ENCODE measurements around the gene SELENOM.
A peak's percentile ranks its signal among the peaks of the same experiment; 100 is the strongest.

SELENOM gene

GRCh38 chr22:31148953-31149627 is 41.7 kb upstream of the SELENOM start:
- Histone ChIP-seq H3K4me3 (ENCODE audit: low read depth in 1 of 2, low read length in 2 of 2) (no peak overlapping the region), H3K4me2 (ENCODE audit: insufficient read depth, low read length) (no peak overlapping the region), H3K9ac (ENCODE audit: low read depth, low read length) (no peak overlapping the region), H3K79me2 (ENCODE audit: insufficient read depth, low read length) (no peaks in the 10 kb centered on the region), H3K36me3 (ENCODE audit: insufficient read depth, low read length) (no peaks in the 10 kb centered on the region), H3K9me3 (ENCODE audit: insufficient read depth, low read length, severe bottlenecking) (peaks cover 3% of the 10 kb centered on the region), H2AFZ (ENCODE audit: low read depth, low read length) (no peak overlapping the region), H3K27me3 (ENCODE audit: insufficient read depth, low read length, poor library complexity) (peaks cover 3% of the 10 kb centered on the region), H4K20me1 (ENCODE audit: insufficient read depth, low read length) (no peaks in the 10 kb centered on the region), H3K4me1 (ENCODE audit: insufficient read depth, low read length) (no peaks in the 10 kb centered on the region), H3K27ac (ENCODE audit: low read length) (no peak overlapping the region)
- ATAC-seq (ENCODE audit: insufficient read depth, low read depth) (peak; percentile 83), DNase-seq (peak; percentile 46)
- TF ChIP-seq EZH2 (IDR thresholded peaks at IDR 0.05; ENCODE audit: borderline replicate concordance, low read depth, low read length, severe bottlenecking), result no peak
- TF ChIP-seq, protein P1, sequence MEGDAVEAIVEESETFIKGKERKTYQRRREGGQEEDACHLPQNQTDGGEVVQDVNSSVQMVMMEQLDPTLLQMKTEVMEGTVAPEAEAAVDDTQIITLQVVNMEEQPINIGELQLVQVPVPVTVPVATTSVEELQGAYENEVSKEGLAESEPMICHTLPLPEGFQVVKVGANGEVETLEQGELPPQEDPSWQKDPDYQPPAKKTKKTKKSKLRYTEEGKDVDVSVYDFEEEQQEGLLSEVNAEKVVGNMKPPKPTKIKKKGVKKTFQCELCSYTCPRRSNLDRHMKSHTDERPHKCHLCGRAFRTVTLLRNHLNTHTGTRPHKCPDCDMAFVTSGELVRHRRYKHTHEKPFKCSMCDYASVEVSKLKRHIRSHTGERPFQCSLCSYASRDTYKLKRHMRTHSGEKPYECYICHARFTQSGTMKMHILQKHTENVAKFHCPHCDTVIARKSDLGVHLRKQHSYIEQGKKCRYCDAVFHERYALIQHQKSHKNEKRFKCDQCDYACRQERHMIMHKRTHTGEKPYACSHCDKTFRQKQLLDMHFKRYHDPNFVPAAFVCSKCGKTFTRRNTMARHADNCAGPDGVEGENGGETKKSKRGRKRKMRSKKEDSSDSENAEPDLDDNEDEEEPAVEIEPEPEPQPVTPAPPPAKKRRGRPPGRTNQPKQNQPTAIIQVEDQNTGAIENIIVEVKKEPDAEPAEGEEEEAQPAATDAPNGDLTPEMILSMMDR (IDR thresholded peaks at IDR 0.05; ENCODE audit: borderline replicate concordance, extremely low read depth, low read length, poor library complexity, severe bottlenecking), result peak; percentile 77

DNA sequence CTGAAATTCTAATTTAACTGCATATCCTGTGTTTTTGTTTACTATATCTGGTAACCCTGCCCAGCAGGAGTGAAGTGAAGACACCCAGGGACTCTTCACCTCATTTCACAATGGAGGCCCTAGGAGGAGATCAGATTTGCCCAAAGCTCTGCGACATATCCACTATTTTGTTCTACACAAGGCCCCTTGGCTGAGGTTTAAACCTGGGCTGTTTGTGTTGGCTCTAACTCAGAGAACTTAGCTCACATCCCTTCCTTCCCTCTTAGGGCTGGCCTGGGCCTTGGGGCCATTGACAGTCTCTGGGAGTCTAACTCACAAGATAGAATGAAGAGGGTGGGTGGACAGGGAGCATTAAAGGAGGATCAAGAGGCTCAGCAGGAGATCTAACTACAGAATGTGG is 41.1 kb upstream of the SELENOM start:
- Histone ChIP-seq H3K79me2 (ENCODE audit: insufficient read depth, low read length) (no peaks in the 10 kb centered on the region), H3K9ac (ENCODE audit: low read depth, low read length) (no peak overlapping the region), H3K27ac (ENCODE audit: low read length) (no peak overlapping the region), H4K20me1 (ENCODE audit: insufficient read depth, low read length) (no peaks in the 10 kb centered on the region), H3K4me3 (ENCODE audit: low read depth in 1 of 2, low read length in 2 of 2) (no peak overlapping the region), H3K4me2 (ENCODE audit: insufficient read depth, low read length) (no peak overlapping the region), H3K9me3 (ENCODE audit: insufficient read depth, low read length, severe bottlenecking) (peaks cover 3% of the 10 kb centered on the region), H3K4me1 (ENCODE audit: insufficient read depth, low read length) (no peaks in the 10 kb centered on the region), H3K27me3 (ENCODE audit: insufficient read depth, low read length, poor library complexity) (peaks cover 3% of the 10 kb centered on the region), H2AFZ (ENCODE audit: low read depth, low read length) (no peak overlapping the region), H3K36me3 (ENCODE audit: insufficient read depth, low read length) (no peaks in the 10 kb centered on the region)
- TF ChIP-seq, protein P1 (IDR thresholded peaks at IDR 0.05; ENCODE audit: borderline replicate concordance, extremely low read depth, low read length, poor library complexity, severe bottlenecking), result no peak
- no peak for DNase-seq
- no peak for ATAC-seq (ENCODE audit: insufficient read depth, low read depth)

GRCh38 chr22:31144223-31144622 is 36.9 kb upstream of the SELENOM start:
- H3K36me3 ChIP-seq (ENCODE audit: insufficient read depth, low read length), result no peaks in the 10 kb centered on the region
- H4K20me1 ChIP-seq (ENCODE audit: insufficient read depth, low read length), result no peaks in the 10 kb centered on the region
- DNase-seq (no peak), ATAC-seq (ENCODE audit: insufficient read depth, low read depth) (no peak)
- no peak overlapping the region for H3K4me2 ChIP-seq (ENCODE audit: insufficient read depth, low read length)
- no peak overlapping the region for H3K9ac ChIP-seq (ENCODE audit: low read depth, low read length)
- no peak overlapping the region for H3K4me3 ChIP-seq (ENCODE audit: low read depth in 1 of 2, low read length in 2 of 2)
- no peak overlapping the region for H3K27ac ChIP-seq (ENCODE audit: low read length)
- no peak overlapping the region for H2AFZ ChIP-seq (ENCODE audit: low read depth, low read length)
- H3K27me3 ChIP-seq (ENCODE audit: insufficient read depth, low read length, poor library complexity), result peaks cover 1% of the 10 kb centered on the region
- no peaks in the 10 kb centered on the region for H3K4me1 ChIP-seq (ENCODE audit: insufficient read depth, low read length)
- no peaks in the 10 kb centered on the region for H3K79me2 ChIP-seq (ENCODE audit: insufficient read depth, low read length)
- peaks cover 3% of the 10 kb centered on the region for H3K9me3 ChIP-seq (ENCODE audit: insufficient read depth, low read length, severe bottlenecking)
- TF ChIP-seq, protein P1 (IDR thresholded peaks at IDR 0.05; ENCODE audit: borderline replicate concordance, extremely low read depth, low read length, poor library complexity, severe bottlenecking), result no peak

DNA sequence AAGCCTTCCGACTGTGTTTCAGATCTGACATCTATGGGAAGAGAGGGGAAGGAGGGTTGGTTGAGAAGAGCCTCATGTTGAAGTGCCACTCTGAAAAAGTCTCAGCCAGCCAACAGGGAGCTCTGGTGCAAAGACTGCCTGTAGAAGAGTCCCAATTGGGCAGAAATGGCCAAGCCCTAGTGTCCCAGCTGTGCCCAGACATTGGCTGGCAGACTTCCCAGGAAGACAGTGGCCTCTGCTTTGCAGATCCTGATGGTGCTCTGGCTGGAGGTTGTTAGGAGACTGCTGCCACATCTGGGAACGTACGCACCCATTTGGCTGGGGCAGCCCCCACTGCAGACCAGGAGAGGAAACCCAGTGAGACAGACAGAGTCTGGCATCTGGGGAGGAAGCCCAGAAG is 36.2 kb upstream of the SELENOM start:
- Histone ChIP-seq H3K4me2 (ENCODE audit: insufficient read depth, low read length) (no peak overlapping the region), H2AFZ (ENCODE audit: low read depth, low read length) (no peak overlapping the region), H3K27ac (ENCODE audit: low read length) (no peak overlapping the region), H3K4me3 (ENCODE audit: low read depth in 1 of 2, low read length in 2 of 2) (no peak overlapping the region), H3K9me3 (ENCODE audit: insufficient read depth, low read length, severe bottlenecking) (peaks cover 3% of the 10 kb centered on the region), H3K4me1 (ENCODE audit: insufficient read depth, low read length) (no peaks in the 10 kb centered on the region), H3K27me3 (ENCODE audit: insufficient read depth, low read length, poor library complexity) (no peaks in the 10 kb centered on the region), H3K79me2 (ENCODE audit: insufficient read depth, low read length) (no peaks in the 10 kb centered on the region), H3K36me3 (ENCODE audit: insufficient read depth, low read length) (no peaks in the 10 kb centered on the region), H4K20me1 (ENCODE audit: insufficient read depth, low read length) (no peaks in the 10 kb centered on the region), H3K9ac (ENCODE audit: low read depth, low read length) (no peak overlapping the region)
- ATAC-seq (ENCODE audit: insufficient read depth, low read depth) (no peak), DNase-seq (no peak)
- TF ChIP-seq, protein P1 (IDR thresholded peaks at IDR 0.05; ENCODE audit: borderline replicate concordance, extremely low read depth, low read length, poor library complexity, severe bottlenecking), result no peak
- no peak for TF ChIP-seq EZH2 (IDR thresholded peaks at IDR 0.05; ENCODE audit: borderline replicate concordance, low read depth, low read length, severe bottlenecking)

All from DND-41 (cell line).